GM21381 (cell line): ENCODE measurements around the gene KCNQ2.

Experiments used
- ATAC-seq: cut with Tn5 transposase; IDR thresholded peaks from one replicate; pipeline ENCODE4 v1.9.1; 2021; ENCODE audit warnings: mild to moderate bottlenecking, moderate library complexity; ENCODE audit not compliant: unreplicated experiment

The KCNQ2 gene

GRCh38 chr20:63420359-63421093, 51.9 kb downstream of the KCNQ2 start:
- ATAC-seq = no peak

GRCh38 chr20:63419299-63419698, 53.2 kb downstream of the KCNQ2 start:
- ATAC-seq = no peak

DNA sequence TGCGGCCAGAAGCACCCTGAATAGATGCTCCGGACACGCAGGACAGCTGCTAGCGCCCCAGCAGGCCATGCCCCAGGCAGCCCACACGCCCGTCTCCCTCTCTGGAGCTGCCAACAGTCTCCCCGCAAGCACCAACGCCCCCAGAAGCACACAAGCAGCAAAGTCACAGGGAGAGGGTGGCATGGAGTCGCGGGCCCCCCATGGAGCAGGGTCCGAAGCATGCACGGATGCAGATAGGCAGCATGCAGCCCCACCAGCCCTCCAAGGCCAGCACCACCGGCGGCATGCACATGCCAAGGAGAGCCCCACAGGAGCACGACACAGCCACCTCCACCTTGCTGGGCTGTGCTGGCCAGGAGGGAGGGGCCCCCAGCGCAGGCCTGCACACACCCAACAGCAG, 53.8 kb downstream of the KCNQ2 start:
- ATAC-seq = no peak

DNA sequence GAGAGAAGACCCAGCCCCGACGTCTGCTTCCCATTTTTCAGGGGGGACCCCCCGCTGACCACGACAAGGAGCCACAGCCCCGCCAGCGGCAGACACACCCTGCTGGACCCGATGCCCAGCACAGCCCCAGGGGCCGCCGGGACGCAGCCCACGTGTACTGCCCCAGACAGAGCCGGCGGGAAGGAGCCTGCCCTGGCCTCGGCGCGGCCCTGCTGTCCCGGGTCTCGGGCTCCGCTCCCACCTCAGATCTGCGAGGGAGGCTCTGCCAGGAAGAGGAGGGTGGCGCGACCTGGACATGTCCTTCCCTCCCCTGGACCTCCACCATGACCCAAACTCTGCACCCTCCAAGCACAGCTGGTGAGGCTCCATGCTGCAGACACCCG, 54.7 kb downstream of the KCNQ2 start:
- no peak for ATAC-seq

- no peak for ATAC-seq
Observed at GRCh38 chr20:63417097-63417737, 55.2 kb downstream of the KCNQ2 start.

GRCh38 chr20:63416631-63417030, 55.8 kb downstream of the KCNQ2 start:
- no peak for ATAC-seq

GRCh38 chr20:63415647-63416391, 56.6 kb downstream of the KCNQ2 start:
- no peak for ATAC-seq

GRCh38 chr20:63414720-63415430, 57.6 kb downstream of the KCNQ2 start:
- no peak for ATAC-seq

DNA sequence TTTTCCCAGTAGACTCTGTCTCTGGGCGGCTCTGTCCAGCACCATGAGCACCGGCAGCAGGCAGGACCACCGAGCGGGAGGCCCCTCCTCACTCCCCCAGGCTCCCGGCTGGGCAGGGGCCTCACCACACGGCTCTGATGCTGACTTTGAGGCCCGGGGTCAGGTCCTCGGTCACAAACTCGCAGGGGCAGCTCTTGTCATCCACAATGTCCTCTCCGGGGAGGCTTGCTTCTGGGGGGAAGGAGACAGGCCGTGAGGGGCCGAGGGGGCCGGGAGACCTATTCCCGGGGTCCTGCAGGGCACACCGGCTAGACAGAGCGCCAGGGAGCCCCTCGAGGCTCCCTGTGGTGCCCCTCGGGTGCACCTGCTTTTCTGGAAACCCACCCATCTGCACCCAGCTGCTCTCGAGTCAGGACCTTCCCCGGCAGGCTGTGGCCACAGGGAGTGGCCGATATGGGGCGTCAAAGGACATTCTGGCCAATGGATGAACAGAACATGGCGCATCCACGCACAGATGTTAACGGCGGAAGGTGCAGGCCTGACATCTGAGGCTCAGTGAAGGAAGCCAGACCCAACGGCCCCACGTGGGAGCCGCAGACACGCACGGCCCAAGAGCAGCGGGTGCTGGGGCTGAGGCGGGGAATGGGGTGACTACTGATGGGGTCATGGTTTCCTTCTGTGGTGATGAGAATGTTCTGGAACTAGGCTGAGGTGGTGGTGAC, 58.3 kb downstream of the KCNQ2 start:
- no peak for ATAC-seq

DNA sequence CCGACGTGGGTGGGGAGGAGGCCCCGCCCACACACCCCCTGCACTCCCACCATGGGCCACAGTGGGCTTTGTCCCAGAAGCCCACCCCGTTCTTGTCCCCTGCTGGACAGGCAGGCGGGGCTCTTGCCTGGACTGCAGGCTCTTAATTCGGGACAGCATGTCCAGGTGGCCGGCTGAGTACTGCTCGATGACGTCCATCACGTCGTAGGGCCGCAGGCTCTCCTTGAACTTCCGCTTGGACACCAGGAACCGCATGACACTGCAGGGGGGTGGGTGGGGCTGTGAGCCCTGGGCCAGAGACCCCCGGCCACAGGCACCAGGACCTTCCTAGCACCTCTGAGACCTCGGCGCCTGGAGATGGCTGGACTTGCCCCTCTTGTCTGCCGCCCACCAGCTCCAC, 59.1 kb downstream of the KCNQ2 start:
- no peak for ATAC-seq

GRCh38 chr20:63412889-63413288, 59.6 kb downstream of the KCNQ2 start:
- no peak for ATAC-seq

GRCh38 chr20:63411898-63412631, 60.4 kb downstream of the KCNQ2 start:
- no peak for ATAC-seq

DNA sequence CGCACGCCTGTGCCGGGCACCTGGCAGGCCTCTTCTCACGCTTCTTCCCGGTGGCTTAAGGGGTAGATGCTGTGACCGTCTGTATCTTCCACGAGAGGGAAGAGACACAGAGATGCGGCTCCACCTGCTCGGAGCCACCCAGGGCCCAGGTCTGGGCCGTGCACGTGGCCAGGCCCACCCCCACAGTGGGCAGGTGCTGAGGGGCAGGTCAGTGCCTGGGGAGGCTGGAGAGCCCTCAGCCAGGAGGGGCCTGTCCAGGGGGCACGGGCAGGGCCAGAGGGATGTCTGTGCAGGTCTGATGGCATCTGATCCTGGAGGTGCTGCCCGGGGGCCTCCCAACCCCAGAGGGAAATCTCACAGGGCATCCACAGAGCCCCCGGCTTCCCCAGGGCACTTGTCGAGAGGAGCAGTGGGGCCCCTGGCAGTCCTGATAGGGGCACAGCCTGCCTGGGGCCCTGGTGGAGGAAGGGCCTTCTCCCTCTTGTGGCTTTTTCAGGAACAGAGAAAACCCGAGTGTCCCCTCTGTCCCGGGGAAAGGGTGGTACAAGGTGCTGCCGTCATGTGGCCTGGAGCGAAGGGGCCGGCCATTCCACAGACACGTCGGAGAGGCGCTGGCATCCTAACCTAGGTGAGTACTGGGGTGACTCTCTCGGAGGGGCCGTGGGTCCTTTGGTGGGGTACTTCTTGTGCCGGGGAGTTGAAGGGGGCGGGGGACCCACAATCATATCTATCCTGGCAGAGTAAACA, 61.1 kb downstream of the KCNQ2 start:
- ATAC-seq = no peak

DNA sequence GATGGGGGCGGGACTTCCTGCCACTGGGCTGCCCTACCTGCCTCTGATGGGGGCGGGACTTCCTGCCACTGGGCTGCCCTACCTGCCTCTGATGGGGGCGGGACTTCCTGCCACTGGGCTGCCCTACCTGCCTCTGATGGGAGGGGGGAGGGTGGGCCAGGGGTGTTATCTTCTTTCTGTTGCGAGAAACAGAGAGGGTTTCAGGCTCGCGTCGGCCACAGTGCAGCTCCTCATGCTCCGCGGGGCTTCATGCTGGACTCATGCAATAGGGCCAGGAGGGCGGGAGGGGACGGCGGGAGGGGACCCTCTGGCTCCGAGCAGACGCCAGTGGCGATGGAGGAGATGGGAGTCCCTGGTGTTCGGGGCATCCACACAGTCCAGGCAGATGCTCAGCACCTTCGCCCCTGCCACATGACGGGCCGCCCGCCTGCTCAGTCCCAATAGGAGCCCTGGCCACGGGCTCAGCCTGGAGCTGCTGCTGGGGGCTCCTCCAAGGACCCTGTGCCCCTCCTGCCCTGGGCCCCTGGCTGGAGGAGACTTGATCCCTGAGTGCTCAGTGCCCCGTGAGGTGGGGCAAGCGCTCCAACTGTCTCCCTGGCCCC, 62.5 kb downstream of the KCNQ2 start:
- no peak for ATAC-seq

GRCh38 chr20:63409066-63409833, 63.2 kb downstream of the KCNQ2 start:
- ATAC-seq = no peak

DNA sequence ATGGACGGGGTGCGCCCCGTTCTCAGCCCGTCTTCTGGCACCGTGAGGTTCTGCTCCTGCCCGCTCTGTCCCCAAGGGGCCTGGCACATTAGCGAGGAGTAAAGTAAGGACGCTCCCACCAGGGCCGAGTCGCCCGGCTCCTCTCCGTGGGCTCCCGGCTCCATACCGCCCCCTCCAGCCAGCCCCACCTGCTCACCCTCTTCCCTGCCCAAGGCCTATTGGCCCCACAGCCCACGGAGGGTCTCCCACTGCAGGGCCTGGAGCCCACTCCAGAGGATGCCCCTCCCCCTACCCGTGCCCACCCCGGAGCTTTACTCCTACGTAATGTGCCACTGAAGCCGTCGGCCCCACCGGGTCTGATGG, 63.8 kb downstream of the KCNQ2 start:
- no peak for ATAC-seq

GRCh38 chr20:63407928-63408683, 64.3 kb downstream of the KCNQ2 start:
- ATAC-seq = no peak
